H1 (cell line): ENCODE results near the gene C19orf25.

Source experiments
- CHD1 ChIP-seq: IDR thresholded peaks from 2 replicates; pipeline ENCODE4 v1.6.1; 2012; ENCODE audit warnings: low read depth, low read length, improper control_type of control experiment
- CTCF ChIP-seq, 3 experiments: IDR thresholded peaks; 1 replicate in 2 of 3; 2 replicates in 1 of 3; pipeline versions ENCODE4 v1.5.1 to v1.6.1; 2011; ENCODE audit warnings: low read length in 3 of 3, mild to moderate bottlenecking in 3 of 3, inconsistent platforms in 2 of 3, low read depth in 1 of 3, moderate library complexity in 1 of 3; ENCODE audit not compliant: insufficient read depth in 1 of 3; ENCODE audit errors: control extremely low read depth in 1 of 3
- POLR2A ChIP-seq, 2 experiments: IDR thresholded peaks; 1 replicate in 1 of 2; 2 replicates in 1 of 2; pipeline ENCODE4 v1.6.1; 2011; ENCODE audit warnings: low read depth in 2 of 2, low read length in 2 of 2, mild to moderate bottlenecking in 2 of 2; ENCODE audit errors: control extremely low read depth in 1 of 2
- TAF1 ChIP-seq: IDR thresholded peaks from 2 replicates; pipeline ENCODE4 v1.6.1; 2011; ENCODE audit warnings: mild to moderate bottlenecking, low read depth, low read length

- peak; percentile 21 to 45 (median 32) for TF ChIP-seq CTCF (IDR thresholded peaks at IDR 0.05; ENCODE audit: control extremely low read depth in 1 of 3, insufficient read depth in 1 of 3, low read depth in 1 of 3, low read length in 3 of 3)
- no peak for TF ChIP-seq TAF1
- no peak for TF ChIP-seq CHD1
- TF ChIP-seq POLR2A (IDR thresholded peaks at IDR 0.05; ENCODE audit: control extremely low read depth in 1 of 2, low read depth in 2 of 2, low read length in 2 of 2): no peak
These were observed 21.8 kb downstream of the C19orf25 start for GRCh38 chr19:1457031-1457739.
